ENCODE measurements around the gene KLF13.

DNA sequence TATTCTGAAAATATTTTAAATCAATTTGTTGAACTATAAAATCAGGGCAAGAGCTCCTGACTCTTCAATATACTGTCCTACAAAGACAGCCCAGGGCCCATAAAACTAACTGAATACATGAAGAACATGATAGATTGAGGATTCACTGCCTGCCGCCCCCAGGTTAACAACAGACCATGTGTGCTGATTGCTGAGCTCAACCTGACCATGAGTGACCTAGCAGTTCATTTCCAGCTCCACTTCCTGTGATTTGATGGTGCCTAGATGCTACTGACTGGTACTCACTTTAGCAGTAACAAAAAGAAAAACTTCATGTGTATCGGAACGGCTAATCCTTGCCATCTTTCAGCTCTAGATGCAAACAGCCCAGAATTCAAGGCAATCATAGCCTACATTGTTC is 9.6 kb upstream of the KLF13 start:
- TF ChIP-seq, protein P1, sequence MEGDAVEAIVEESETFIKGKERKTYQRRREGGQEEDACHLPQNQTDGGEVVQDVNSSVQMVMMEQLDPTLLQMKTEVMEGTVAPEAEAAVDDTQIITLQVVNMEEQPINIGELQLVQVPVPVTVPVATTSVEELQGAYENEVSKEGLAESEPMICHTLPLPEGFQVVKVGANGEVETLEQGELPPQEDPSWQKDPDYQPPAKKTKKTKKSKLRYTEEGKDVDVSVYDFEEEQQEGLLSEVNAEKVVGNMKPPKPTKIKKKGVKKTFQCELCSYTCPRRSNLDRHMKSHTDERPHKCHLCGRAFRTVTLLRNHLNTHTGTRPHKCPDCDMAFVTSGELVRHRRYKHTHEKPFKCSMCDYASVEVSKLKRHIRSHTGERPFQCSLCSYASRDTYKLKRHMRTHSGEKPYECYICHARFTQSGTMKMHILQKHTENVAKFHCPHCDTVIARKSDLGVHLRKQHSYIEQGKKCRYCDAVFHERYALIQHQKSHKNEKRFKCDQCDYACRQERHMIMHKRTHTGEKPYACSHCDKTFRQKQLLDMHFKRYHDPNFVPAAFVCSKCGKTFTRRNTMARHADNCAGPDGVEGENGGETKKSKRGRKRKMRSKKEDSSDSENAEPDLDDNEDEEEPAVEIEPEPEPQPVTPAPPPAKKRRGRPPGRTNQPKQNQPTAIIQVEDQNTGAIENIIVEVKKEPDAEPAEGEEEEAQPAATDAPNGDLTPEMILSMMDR (IDR thresholded peaks at IDR 0.05; ENCODE audit: low read depth, low read length): no peak
- TF ChIP-seq, protein P2, sequence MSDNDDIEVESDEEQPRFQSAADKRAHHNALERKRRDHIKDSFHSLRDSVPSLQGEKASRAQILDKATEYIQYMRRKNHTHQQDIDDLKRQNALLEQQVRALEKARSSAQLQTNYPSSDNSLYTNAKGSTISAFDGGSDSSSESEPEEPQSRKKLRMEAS (IDR thresholded peaks at IDR 0.05; ENCODE audit: low read depth, low read length): no peak
